ENCODE data around the gene NDRG2. TPM values are rescaled to one million over a fixed set of nuclear protein-coding genes. Genes with fewer than 3 reads are reported as not detected.

Gene NDRG2
- total and polyA plus RNA-seq, 8 donors: 61.3 to 418 (median 107) TPM

- intact Hi-C loops (cut with DNase I; ENCODE audit: low total_unique reads): no loop called here
- WGBS, 5 donors: 70 to 89% (median 73%) methylated on average over 1 of the region's 1 CpG
Measured at GRCh38 chr14:20980906-20981305, 44.0 kb downstream of the NDRG2 start.

GRCh38 chr14:20978687-20979086 is 46.2 kb downstream of the NDRG2 start:
- TF ChIP-seq CTCF (IDR thresholded peaks at IDR 0.05) (no peak), EP300 (IDR thresholded peaks at IDR 0.05) (no peak), POLR2A (IDR thresholded peaks at IDR 0.05) (no peak)
- Histone ChIP-seq H3K27me3 (no peaks in the 10 kb centered on the region), H3K4me3 (no peak overlapping the region), H3K9me3 (no peaks in the 10 kb centered on the region), H3K4me1 (peaks cover 0 to 6% (median 0%) of the 10 kb centered on the region in 4 donors), H3K27ac (no peak overlapping the region), H3K36me3 (no peaks in the 10 kb centered on the region)
- DNase-seq: no peak
- intact Hi-C loops (cut with DNase I; ENCODE audit: low total_unique reads): no loop called here
- 19 to 47% (median 30%) methylated on average over 1 of the region's 1 CpG for WGBS, 5 donors

More at GRCh38 chr14:20980906-20981305, 44.0 kb downstream of the NDRG2 start:
- Histone ChIP-seq H3K36me3 (no peaks in the 10 kb centered on the region), H3K27me3 (no peaks in the 10 kb centered on the region), H3K4me3 (no peak overlapping the region), H3K4me1 (no peaks in the 10 kb centered on the region), H3K27ac (no peak overlapping the region), H3K9me3 (no peaks in the 10 kb centered on the region)
- no peak for DNase-seq
- TF ChIP-seq CTCF (IDR thresholded peaks at IDR 0.05) (no peak), POLR2A (IDR thresholded peaks at IDR 0.05) (no peak), EP300 (IDR thresholded peaks at IDR 0.05) (no peak), POLR2AphosphoS5 (IDR thresholded peaks at IDR 0.05) (no peak)

DNA sequence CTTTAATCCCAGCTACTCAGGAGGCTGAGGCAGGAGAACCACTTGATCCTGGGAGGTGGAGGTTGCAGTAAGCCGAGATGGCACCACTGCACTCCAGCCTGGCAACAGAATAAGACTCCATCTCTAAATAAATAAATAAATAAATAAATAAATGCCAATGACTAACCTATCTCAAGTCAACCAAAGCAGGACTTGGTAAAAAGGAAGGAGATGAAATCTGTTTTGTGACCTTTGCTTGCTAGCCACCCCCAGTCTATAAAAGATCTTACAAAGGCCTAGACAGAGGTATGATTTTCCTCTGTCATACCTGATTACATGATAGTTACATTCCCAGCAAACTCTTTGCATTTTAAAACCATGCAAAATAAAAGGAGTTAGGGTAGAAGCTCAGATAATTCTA is 48.6 kb downstream of the NDRG2 start:
- WGBS, 5 donors: 87 to 96% (median 94%) methylated on average over 1 of the region's 1 CpG
- Histone ChIP-seq H3K27ac (no peak overlapping the region), H3K27me3 (peaks cover 0 to 4% (median 0%) of the 10 kb centered on the region in 3 donors), H3K36me3 (no peaks in the 10 kb centered on the region), H3K4me1 (peaks cover 0 to 12% (median 5%) of the 10 kb centered on the region in 4 donors), H3K9me3 (no peaks in the 10 kb centered on the region), H3K4me3 (no peak overlapping the region)
- intact Hi-C loops (cut with DNase I; ENCODE audit: low total_unique reads): no loop called here
- TF ChIP-seq POLR2AphosphoS5 (IDR thresholded peaks at IDR 0.05): no peak
- TF ChIP-seq POLR2A (IDR thresholded peaks at IDR 0.05): no peak
- TF ChIP-seq EP300 (IDR thresholded peaks at IDR 0.05): no peak
- no peak for TF ChIP-seq CTCF (IDR thresholded peaks at IDR 0.05)
- no peak for DNase-seq

DNA sequence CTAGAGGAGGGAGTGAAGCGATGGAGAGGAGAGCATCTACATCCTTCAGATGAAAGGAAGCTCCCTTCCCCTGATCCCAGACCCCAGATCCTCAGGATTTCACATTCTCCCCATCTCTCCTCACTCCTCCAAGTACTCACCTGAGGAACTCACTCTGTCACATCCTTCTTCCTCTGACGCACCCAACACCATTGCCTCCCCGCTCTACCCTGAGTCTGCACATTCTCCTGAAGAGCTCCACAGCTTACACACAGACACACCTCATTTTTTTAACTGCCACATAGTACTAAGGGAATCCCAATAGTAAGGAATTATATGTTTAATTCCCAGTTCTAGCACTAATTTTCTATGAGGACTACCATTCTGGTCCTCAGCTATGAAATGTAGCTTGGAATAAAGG is 51.4 kb downstream of the NDRG2 start:
- H3K27me3 ChIP-seq: peaks cover 0 to 4% (median 0%) of the 10 kb centered on the region in 3 donors
- intact Hi-C loops (cut with DNase I; ENCODE audit: low total_unique reads): no loop called here
- WGBS, 5 donors: 89 to 99% (median 95%) methylated on average over 3 of the region's 3 CpGs
- H3K4me3 ChIP-seq: no peak overlapping the region
- no peak for DNase-seq
- no peaks in the 10 kb centered on the region for H3K9me3 ChIP-seq
- no peak overlapping the region for H3K27ac ChIP-seq
- H3K4me1 ChIP-seq: peaks cover 0 to 18% (median 15%) of the 10 kb centered on the region in 4 donors
- no peaks in the 10 kb centered on the region for H3K36me3 ChIP-seq
- TF ChIP-seq POLR2AphosphoS5 (IDR thresholded peaks at IDR 0.05) (no peak), POLR2A (IDR thresholded peaks at IDR 0.05) (no peak), CTCF (IDR thresholded peaks at IDR 0.05) (no peak)
